Astrocyte of the cerebellum (primary cell): ENCODE measurements around the gene SLC22A16.

Experiments
- DNase-seq: peaks from one replicate; pipeline ENCODE4 v3.0.0-alpha.2; 2011; ENCODE audit warnings: low read depth
- H3K4me3 ChIP-seq: 2 replicates; pipeline ENCODE4 v1.5.1; 2011; ENCODE audit warnings: mild to moderate bottlenecking, low read depth, low read length, moderate library complexity
- in situ Hi-C: cut with HindIII; loops from 2 replicates; pipeline ENCODE4 v1.10.0; 2017; ENCODE audit warnings: low sequenced_read_pairs
- TF ChIP-seq, protein P1 (sequence below): IDR thresholded peaks from 2 replicates; pipeline ENCODE4 v1.5.1; 2012; ENCODE audit warnings: low read length, low read depth, moderate library complexity, mild to moderate bottlenecking; ENCODE audit errors: missing control alignments

SLC22A16 gene

DNA sequence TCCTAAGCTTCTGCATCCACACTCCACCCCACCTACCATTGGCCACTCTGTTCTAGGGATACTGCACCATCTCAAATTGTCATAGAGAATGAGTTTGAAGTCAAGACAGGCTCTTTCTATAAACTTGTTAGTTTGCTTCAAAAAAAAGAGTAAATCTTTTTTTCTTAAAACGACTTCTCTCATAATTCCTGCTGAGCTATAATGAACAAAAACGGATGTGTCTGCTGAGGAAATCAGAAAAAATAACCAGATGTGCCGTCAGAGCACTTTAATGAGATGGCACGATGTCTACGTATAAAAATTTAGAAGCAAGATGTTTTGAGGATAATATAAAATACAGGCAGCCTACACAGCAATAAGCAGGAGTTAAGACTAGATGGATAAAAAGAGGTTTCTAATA is 37.1 kb downstream of the SLC22A16 start:
- H3K4me3 ChIP-seq, result no peak overlapping the region
- in situ Hi-C loops, result no loop called here
- TF ChIP-seq, protein P1, sequence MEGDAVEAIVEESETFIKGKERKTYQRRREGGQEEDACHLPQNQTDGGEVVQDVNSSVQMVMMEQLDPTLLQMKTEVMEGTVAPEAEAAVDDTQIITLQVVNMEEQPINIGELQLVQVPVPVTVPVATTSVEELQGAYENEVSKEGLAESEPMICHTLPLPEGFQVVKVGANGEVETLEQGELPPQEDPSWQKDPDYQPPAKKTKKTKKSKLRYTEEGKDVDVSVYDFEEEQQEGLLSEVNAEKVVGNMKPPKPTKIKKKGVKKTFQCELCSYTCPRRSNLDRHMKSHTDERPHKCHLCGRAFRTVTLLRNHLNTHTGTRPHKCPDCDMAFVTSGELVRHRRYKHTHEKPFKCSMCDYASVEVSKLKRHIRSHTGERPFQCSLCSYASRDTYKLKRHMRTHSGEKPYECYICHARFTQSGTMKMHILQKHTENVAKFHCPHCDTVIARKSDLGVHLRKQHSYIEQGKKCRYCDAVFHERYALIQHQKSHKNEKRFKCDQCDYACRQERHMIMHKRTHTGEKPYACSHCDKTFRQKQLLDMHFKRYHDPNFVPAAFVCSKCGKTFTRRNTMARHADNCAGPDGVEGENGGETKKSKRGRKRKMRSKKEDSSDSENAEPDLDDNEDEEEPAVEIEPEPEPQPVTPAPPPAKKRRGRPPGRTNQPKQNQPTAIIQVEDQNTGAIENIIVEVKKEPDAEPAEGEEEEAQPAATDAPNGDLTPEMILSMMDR, result no peak
- DNase-seq, result no peak

DNA sequence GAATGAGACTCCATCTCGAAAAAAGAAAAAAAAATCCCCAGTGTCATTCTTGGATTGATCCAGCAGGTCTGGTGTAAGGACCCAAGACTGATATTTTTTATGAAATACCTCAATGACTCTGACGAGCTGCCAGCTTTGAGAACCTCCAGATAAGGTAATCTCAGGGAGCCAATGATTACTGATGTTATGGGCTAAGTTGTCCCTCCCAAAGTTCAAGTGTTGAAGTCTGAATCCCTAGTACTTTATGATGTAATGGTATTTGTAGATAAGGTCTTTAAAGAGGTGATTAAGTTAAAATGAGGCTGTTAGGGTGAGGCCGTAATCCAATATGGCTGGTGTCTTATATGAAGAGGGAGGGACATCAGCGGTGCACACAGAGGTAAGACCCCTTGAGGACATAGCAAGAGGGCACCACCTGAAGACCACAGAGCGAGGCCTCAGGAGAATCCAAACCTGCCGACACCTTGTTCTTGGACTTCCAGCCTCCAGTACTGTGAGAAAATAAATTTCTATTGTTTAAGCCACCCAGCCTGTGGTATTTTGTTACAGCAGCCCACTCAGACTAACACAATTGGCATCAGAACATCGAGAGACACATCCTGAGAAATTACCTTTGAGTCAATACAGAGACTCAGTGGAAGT is 41.3 kb downstream of the SLC22A16 start:
- no peak for DNase-seq
- in situ Hi-C loops, result no loop called here
- TF ChIP-seq, protein P1, result no peak
- no peak overlapping the region for H3K4me3 ChIP-seq

DNA sequence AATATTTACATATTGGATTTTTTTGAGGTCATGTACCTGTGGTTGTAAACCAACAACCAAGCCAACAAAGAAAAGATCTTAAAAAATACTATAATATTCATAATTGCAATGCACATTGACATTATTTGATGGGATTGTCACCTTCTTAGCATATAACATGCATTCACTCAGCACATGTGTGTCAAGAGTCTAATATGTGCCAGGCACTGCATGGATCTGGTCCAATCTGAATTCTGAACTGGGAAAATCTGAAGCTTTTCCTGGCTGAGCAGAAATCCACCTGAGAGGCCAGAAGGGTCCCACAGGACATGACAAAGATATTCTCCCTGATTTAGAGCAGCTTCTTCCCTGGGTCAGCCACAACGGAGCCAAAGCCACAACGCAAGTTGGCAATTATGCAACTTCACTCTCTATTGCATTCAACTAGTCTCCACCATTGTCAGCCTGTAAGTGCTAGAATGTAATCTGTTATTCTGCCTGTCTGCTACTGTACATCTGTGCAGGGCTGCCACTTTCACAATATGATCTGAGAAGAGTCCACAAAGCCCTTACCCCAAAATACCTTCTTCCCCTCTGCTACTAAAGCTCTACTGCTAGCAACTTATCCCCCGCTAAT is 44.0 kb downstream of the SLC22A16 start:
- in situ Hi-C loops, result no loop called here
- TF ChIP-seq, protein P1, result no peak
- DNase-seq, result no peak
- no peak overlapping the region for H3K4me3 ChIP-seq

DNA sequence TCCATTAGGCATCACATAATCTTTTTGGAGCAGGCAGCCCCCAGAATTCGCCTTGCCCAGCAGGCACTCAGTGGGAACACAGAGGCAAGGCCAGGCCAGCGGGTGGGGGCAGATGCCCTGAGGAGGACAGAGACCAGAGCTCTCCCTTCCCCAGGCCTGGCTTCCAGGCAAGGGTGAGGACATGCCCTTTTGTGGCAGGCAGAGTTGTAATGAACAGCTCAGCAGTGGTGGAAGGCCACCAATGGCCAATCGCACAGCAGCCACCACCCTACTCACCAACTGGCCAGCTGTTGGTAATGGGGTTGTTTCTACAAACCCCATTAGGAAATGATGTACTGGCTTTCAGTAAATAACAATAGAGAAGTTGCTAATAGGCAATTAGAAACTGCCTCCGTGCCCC is 45.7 kb downstream of the SLC22A16 start:
- no peak for DNase-seq
- TF ChIP-seq, protein P1, result no peak
- H3K4me3 ChIP-seq, result no peak overlapping the region
- in situ Hi-C loops, result no loop called here

DNA sequence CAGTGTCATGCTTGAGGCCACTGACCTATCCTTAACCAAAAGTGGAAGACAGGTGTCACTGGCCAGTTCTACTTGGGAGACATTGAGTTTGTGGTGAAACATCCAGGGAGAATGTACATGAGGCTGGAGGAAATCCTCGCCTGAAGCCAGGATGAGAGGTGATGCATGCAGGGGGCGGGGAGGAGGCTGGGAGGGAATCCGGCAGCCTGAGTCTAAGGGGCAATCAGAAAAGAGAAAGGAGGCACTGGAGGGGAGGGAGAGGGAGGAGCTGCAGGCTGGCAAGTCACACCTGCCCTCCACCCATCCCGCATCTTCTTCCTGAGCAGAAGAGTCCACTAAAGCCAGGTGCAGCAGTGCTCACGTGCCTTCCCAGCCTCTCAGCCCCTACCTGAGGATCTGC is 46.2 kb downstream of the SLC22A16 start:
- no peak overlapping the region for H3K4me3 ChIP-seq
- in situ Hi-C loops, result no loop called here
- no peak for DNase-seq
- TF ChIP-seq, protein P1, result no peak

DNA sequence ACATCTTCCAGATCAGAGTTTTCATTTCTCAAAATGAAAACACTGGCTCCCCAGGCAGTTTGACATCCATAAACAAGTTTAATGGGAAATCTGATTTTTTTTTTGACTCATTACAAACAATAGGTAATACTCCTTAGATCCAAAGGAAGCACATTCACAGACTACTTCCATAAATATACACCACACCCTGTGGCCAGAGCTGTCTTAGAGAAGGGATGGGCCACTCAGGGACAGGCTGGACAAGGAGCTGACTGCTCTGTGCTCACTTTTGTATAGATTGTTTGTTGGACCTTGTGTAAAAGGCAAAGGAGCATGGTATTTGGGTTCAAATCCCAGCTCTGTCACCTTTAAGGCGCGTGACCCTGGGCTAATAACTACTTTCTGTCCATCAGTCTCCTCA is 48.3 kb downstream of the SLC22A16 start:
- in situ Hi-C loops, result no loop called here
- TF ChIP-seq, protein P1, result no peak
- H3K4me3 ChIP-seq, result no peak overlapping the region
- DNase-seq, result no peak
